ENCODE results near the gene AGFG2. TPM values are rescaled to one million over a fixed set of nuclear protein-coding genes. Genes with fewer than 3 reads are reported as not detected.

The AGFG2 gene
- total RNA-seq, 1 experiment from 2014 or later = 11.9 TPM

DNA sequence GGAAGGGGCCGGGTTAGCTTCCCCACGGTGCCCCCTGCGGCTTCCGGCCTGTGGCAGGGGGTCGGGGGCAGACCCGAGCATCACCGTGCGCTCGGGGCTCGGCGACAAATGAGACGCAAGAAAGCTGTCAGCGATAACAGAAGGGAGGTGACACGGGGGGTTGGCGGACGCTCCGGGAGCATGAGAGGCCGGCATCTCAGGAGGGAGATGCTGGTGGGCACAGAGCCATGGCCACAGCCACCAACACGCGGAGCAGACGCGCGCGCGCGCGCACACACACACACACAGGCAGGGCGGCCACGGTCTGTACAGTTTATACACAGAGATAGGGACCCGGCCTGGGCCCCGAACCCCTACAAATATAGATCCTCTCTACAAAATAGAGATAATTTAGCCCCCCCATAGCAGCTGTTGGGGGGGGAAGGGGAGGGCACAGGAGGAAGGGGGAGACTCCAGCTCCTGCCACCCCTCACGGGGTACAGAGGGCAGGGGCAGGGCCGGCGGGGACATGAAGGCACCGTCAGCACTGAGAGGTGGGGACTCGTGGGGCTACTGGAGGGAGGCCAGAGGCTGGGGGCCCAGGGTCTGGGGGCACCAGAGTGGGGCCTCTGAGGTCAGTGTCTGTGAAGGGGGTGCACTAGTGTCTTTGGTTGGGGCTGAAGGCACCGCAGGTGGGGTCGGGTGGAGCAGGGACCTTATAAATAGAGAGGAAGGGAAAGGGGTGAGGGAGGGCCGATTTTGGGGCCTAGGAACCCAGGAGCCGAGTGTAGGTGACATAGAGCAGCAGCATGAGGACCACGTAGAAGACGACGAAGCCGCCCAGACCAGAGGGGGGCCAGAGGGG lies 35.6 kb downstream of the AGFG2 start:
- no peaks in the 10 kb centered on the region for H3K9me3 Mint-ChIP-seq (ENCODE audit: unreplicated experiment)
- intact Hi-C loops (cut with micrococcal nuclease) = no loop called here
- TF ChIP-seq, protein P1, sequence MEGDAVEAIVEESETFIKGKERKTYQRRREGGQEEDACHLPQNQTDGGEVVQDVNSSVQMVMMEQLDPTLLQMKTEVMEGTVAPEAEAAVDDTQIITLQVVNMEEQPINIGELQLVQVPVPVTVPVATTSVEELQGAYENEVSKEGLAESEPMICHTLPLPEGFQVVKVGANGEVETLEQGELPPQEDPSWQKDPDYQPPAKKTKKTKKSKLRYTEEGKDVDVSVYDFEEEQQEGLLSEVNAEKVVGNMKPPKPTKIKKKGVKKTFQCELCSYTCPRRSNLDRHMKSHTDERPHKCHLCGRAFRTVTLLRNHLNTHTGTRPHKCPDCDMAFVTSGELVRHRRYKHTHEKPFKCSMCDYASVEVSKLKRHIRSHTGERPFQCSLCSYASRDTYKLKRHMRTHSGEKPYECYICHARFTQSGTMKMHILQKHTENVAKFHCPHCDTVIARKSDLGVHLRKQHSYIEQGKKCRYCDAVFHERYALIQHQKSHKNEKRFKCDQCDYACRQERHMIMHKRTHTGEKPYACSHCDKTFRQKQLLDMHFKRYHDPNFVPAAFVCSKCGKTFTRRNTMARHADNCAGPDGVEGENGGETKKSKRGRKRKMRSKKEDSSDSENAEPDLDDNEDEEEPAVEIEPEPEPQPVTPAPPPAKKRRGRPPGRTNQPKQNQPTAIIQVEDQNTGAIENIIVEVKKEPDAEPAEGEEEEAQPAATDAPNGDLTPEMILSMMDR (IDR thresholded peaks at IDR 0.05; ENCODE audit: unreplicated experiment) = no peak
- peaks cover 20% of the 10 kb centered on the region for H3K36me3 Mint-ChIP-seq (ENCODE audit: insufficient read depth, unreplicated experiment)
- POLR2A ChIA-PET = interaction anchor here (0.5 kb wide), 1 partner anchor 11 kb away, joined by 3 read pairs; the partner anchor contains the start of genes FBXO24 and LRCH4
- no peak for DNase-seq (ENCODE audit: unreplicated experiment)
- H3K4me3 Mint-ChIP-seq (ENCODE audit: unreplicated experiment) = no peak overlapping the region
- H3K4me1 Mint-ChIP-seq (ENCODE audit: insufficient read depth, unreplicated experiment) = no peaks in the 10 kb centered on the region
- no peak overlapping the region for H3K27ac Mint-ChIP-seq (ENCODE audit: low read depth, unreplicated experiment)
- CTCF ChIA-PET = interaction anchor here (1.3 kb wide), 1 partner anchor 105 kb away, joined by 3 read pairs; no protein-coding TSS in a partner anchor
- BruUV-seq (replicated peaks) = no TSS peak
- H3K27me3 Mint-ChIP-seq (ENCODE audit: insufficient read depth, unreplicated experiment) = no peaks in the 10 kb centered on the region

DNA sequence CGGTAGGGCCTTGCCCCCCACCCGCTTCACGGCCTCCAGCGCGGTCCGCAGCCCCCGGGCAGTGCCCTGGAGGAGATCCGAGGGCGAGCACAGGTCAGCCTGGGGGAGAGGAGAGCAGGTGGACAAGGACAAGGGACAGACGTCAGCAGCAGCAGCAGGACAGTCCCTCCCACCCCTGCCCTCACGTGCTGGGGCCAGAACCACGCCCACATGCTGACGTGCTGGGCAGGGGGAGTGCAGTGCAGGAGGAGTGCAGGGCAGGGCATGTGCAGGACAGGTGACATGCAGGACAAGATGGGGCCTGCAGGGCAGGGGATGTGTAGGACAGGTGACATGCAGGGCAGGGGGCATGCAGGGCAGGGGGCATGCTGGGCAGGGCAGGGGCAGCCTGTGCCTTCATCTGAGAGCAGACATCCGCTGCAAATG lies 36.2 kb downstream of the AGFG2 start:
- TF ChIP-seq, protein P1 (IDR thresholded peaks at IDR 0.05; ENCODE audit: unreplicated experiment) = no peak
- no TSS peak for BruUV-seq (replicated peaks)
- ChIA-PET POLR2A (no interaction called here), CTCF (interaction anchor here (1.3 kb wide), 1 partner anchor 106 kb away, joined by 3 read pairs; no protein-coding TSS in a partner anchor)
- Mint-ChIP-seq H3K4me1 (ENCODE audit: insufficient read depth, unreplicated experiment) (no peaks in the 10 kb centered on the region), H3K36me3 (ENCODE audit: insufficient read depth, unreplicated experiment) (peaks cover 20% of the 10 kb centered on the region), H3K4me3 (ENCODE audit: unreplicated experiment) (no peak overlapping the region), H3K9me3 (ENCODE audit: unreplicated experiment) (no peaks in the 10 kb centered on the region), H3K27ac (ENCODE audit: low read depth, unreplicated experiment) (no peak overlapping the region), H3K27me3 (ENCODE audit: insufficient read depth, unreplicated experiment) (no peaks in the 10 kb centered on the region)
- DNase-seq (ENCODE audit: unreplicated experiment) = no peak
- intact Hi-C loops (cut with micrococcal nuclease) = no loop called here

DNA sequence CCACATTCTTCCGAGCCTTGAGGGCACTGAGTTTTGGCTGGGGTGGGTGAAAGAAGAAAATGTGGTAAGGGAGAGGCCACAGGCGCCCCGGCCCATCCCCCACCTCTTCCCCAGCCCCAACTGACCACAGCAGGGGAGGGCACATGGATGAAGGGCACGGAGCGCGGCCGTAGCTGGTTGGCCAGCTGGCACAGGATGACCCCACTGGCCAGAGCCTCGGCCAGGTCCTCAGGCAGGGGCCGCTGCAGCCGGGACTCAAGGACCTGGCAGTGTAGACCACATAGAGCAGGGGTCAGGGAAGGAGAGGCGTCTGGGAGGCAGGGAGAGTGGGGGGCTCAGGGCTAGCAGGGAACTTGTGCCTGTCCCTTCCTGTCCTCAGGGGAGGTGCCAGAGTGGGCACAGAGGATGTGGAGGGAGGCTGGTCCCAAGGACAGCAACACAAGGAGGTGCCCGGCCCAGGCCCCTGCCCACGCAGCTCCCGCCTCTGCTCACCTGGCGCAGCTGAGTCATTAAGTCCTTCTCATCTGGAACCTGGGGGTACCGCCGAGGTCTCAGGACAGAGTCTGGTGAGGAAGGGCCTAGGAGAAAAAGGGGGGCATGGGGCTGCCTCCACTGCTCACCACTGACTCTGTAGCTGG lies 36.9 kb downstream of the AGFG2 start:
- DNase-seq (ENCODE audit: unreplicated experiment) = no peak
- Mint-ChIP-seq H3K36me3 (ENCODE audit: insufficient read depth, unreplicated experiment) (peaks cover 20% of the 10 kb centered on the region), H3K27ac (ENCODE audit: low read depth, unreplicated experiment) (no peak overlapping the region), H3K27me3 (ENCODE audit: insufficient read depth, unreplicated experiment) (no peaks in the 10 kb centered on the region), H3K4me1 (ENCODE audit: insufficient read depth, unreplicated experiment) (no peaks in the 10 kb centered on the region), H3K4me3 (ENCODE audit: unreplicated experiment) (no peak overlapping the region), H3K9me3 (ENCODE audit: unreplicated experiment) (no peaks in the 10 kb centered on the region)
- POLR2A ChIA-PET = interaction anchor here (1.4 kb wide), 1 partner anchor 9 kb away, joined by 5 read pairs; no protein-coding TSS in a partner anchor
- TF ChIP-seq, protein P1 (IDR thresholded peaks at IDR 0.05; ENCODE audit: unreplicated experiment) = no peak
- CTCF ChIA-PET = interaction anchor here (0.6 kb wide), 1 partner anchor 115 kb away, joined by 5 read pairs; no protein-coding TSS in a partner anchor
- no TSS peak for BruUV-seq (replicated peaks)
- intact Hi-C loops (cut with micrococcal nuclease) = no loop called here

DNA sequence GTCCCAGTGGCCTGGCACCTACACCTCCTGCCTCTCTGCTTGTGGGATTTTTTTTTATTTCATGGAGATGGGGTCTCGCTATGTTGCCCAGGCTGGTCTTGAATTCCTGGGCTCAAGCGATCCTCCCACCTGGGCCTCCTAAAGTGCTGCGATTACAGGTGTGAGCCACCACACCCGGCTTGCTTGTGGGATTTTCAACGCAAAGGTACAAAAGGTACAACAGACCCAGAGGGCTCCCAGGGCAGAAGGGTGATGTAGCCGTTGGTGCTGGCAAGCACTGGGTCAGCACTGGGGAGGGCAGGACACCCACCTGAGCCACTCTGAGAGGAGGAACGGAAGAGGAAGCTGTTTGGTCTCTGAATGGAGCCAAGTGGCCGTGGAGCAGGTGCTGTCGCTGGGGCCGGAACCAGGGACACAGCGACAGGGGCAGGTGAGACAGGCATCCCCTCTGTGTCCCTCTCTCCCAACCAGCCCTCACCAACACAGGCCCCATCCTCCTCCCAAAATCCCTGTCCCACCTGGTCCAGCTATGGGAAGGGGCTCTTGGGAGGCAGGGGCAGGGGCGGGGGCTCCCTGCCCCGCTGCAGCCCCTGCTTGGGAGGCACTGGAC lies 37.5 kb downstream of the AGFG2 start:
- no TSS peak for BruUV-seq (replicated peaks)
- no peaks in the 10 kb centered on the region for H3K4me1 Mint-ChIP-seq (ENCODE audit: insufficient read depth, unreplicated experiment)
- no peak overlapping the region for H3K4me3 Mint-ChIP-seq (ENCODE audit: unreplicated experiment)
- intact Hi-C loops (cut with micrococcal nuclease) = no loop called here
- ChIA-PET POLR2A (interaction anchor here (1.2 to 1.4 kb wide), 2 partner anchors 9 to 10 kb away, joined by 3 to 5 read pairs; partner anchors contain the start of gene FBXO24), CTCF (interaction anchor here (0.6 to 1.5 kb wide), 2 partner anchors 12 to 116 kb away, joined by 5 to 7 read pairs; no protein-coding TSS in a partner anchor)
- no peak overlapping the region for H3K27ac Mint-ChIP-seq (ENCODE audit: low read depth, unreplicated experiment)
- no peak for DNase-seq (ENCODE audit: unreplicated experiment)
- H3K27me3 Mint-ChIP-seq (ENCODE audit: insufficient read depth, unreplicated experiment) = no peaks in the 10 kb centered on the region
- H3K36me3 Mint-ChIP-seq (ENCODE audit: insufficient read depth, unreplicated experiment) = peaks cover 24% of the 10 kb centered on the region
- H3K9me3 Mint-ChIP-seq (ENCODE audit: unreplicated experiment) = no peaks in the 10 kb centered on the region
- TF ChIP-seq, protein P1 (IDR thresholded peaks at IDR 0.05; ENCODE audit: unreplicated experiment) = no peak

Data from MCF 10A (cell line).